MCF 10A (cell line): Measurements from ENCODE around the gene LRMDA. TPM values are rescaled to one million over a fixed set of nuclear protein-coding genes. Genes with fewer than 3 reads are reported as not detected.

ENCODE experiments used
- BruUV-seq: library from RNA; stranded (reverse); fragments of 400-500 nt; replicated peaks from 2 replicates; lab custom pipeline; 2021; lab: Mats Ljungman, UMichigan
- CTCF ChIA-PET: fragments of 300-600 bp; sonication (Branson Sonifier 250); formaldehyde crosslinking; extraction: SDS; loops from one replicate; lab custom pipeline; 2021; ENCODE audit warnings: antibody characterized with exemption, inconsistent platforms; lab: Yijun Ruan, JAX
- POLR2A ChIA-PET: fragments of 300-600, 350-650 bp; sonication (Branson Sonifier 250); formaldehyde crosslinking; extraction: SDS; loops from one replicate; lab custom pipeline; 2020; ENCODE audit warnings: antibody characterized with exemption, inconsistent platforms; lab: Yijun Ruan, JAX
- DNase-seq: peaks from one replicate; pipeline ENCODE4 v3.0.0-alpha.2; 2018; ENCODE audit not compliant: unreplicated experiment
- H3K27ac Mint-ChIP-seq: one replicate; pipeline ENCODE4 v1.8.0; 2022; ENCODE audit warnings: mild to moderate bottlenecking, low read depth, mixed read lengths; ENCODE audit not compliant: unreplicated experiment
- H3K27me3 Mint-ChIP-seq: one replicate; pipeline ENCODE4 v1.8.0; 2022; ENCODE audit warnings: mixed read lengths; ENCODE audit not compliant: insufficient read depth, unreplicated experiment
- H3K36me3 Mint-ChIP-seq: one replicate; pipeline ENCODE4 v1.8.0; 2022; ENCODE audit warnings: mild to moderate bottlenecking, moderate library complexity, mixed read lengths; ENCODE audit not compliant: insufficient read depth, unreplicated experiment
- H3K4me1 Mint-ChIP-seq: one replicate; pipeline ENCODE4 v1.8.0; 2022; ENCODE audit warnings: mixed read lengths; ENCODE audit not compliant: insufficient read depth, unreplicated experiment
- H3K4me3 Mint-ChIP-seq: one replicate; pipeline ENCODE4 v1.8.0; 2022; ENCODE audit warnings: mild to moderate bottlenecking, moderate library complexity, mixed read lengths; ENCODE audit not compliant: unreplicated experiment
- H3K9me3 Mint-ChIP-seq: one replicate; pipeline ENCODE4 v1.8.0; 2022; ENCODE audit warnings: mixed read lengths; ENCODE audit not compliant: unreplicated experiment
- intact Hi-C: fragments of 100-400 bp; cut with micrococcal nuclease; formaldehyde crosslinking; loops from 2 replicates; pipeline ENCODE4 v1.14.1; 2022
- total RNA-seq: library from RNA; stranded (reverse); gene quantifications from 2 replicates; pipeline ENCODE4 v1.2.3, GENCODE V29; 2022
- TF ChIP-seq, protein P1 (sequence below): fragments of 200-600 bp; IDR thresholded peaks from one replicate; pipeline ENCODE4 v1.8.0; 2022; ENCODE audit warnings: antibody characterized with exemption, mild to moderate bottlenecking; ENCODE audit not compliant: unreplicated experiment

Gene LRMDA
- total RNA-seq, 1 experiment from 2014 or later = not detected

DNA sequence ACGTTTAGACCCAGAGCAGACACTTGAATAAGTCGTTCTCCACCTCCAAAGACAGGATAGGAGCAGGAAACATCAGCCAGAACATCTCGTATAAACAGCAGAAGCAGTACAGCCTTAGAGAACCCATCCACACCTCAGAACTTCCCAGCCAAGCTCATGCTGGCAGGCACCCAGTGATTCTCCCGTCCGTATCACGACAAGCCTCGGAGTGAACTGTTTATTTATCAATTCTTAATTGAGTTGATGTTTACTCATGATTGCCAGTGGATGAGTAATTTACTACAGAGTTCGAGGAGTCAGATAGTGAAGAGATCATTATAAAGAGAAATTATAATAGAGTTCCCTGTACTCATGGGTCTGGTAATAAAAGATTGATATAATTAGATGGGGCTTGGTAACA lies 811.5 kb downstream of the LRMDA start:
- TF ChIP-seq, protein P1, sequence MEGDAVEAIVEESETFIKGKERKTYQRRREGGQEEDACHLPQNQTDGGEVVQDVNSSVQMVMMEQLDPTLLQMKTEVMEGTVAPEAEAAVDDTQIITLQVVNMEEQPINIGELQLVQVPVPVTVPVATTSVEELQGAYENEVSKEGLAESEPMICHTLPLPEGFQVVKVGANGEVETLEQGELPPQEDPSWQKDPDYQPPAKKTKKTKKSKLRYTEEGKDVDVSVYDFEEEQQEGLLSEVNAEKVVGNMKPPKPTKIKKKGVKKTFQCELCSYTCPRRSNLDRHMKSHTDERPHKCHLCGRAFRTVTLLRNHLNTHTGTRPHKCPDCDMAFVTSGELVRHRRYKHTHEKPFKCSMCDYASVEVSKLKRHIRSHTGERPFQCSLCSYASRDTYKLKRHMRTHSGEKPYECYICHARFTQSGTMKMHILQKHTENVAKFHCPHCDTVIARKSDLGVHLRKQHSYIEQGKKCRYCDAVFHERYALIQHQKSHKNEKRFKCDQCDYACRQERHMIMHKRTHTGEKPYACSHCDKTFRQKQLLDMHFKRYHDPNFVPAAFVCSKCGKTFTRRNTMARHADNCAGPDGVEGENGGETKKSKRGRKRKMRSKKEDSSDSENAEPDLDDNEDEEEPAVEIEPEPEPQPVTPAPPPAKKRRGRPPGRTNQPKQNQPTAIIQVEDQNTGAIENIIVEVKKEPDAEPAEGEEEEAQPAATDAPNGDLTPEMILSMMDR = no peak
- Mint-ChIP-seq H3K27me3 (no peaks in the 10 kb centered on the region), H3K9me3 (no peaks in the 10 kb centered on the region), H3K4me1 (peaks cover 6% of the 10 kb centered on the region), H3K4me3 (no peak overlapping the region), H3K36me3 (no peaks in the 10 kb centered on the region), H3K27ac (no peak overlapping the region)
- ChIA-PET CTCF (no interaction called here), POLR2A (no interaction called here)
- no peak for DNase-seq
- no TSS peak for BruUV-seq
- intact Hi-C loops = no loop called here

DNA sequence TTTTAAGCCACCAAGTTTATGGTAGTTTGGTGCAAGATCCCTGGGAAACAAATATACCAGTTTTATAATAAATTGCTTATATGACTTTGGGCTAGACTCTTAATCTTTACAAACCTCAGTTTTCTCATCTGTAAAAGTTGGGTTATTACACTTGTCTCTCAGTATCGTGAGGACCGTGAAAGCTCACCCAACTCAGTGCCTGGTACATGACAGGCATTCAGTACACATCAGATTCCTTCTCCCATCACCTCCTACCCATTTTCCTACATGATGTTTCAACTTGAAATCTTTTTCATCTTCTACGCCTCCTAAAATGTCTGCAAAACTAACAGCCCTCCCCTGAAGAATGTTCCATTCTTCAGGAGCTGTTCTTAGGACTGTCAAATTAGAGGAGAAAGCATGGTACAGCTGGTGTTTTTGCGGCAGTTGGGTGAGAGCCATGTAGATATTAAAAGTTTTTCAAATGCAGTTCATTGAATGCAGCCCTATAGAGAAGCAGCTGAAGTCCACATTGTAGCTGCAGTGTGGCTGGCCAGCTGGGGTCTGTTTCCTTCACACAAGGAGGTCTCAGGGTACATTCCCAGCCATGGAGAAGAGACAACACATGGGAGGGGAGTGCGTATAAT lies 812.8 kb downstream of the LRMDA start:
- BruUV-seq = no TSS peak
- H3K4me3 Mint-ChIP-seq = no peak overlapping the region
- CTCF ChIA-PET = no interaction called here

DNA sequence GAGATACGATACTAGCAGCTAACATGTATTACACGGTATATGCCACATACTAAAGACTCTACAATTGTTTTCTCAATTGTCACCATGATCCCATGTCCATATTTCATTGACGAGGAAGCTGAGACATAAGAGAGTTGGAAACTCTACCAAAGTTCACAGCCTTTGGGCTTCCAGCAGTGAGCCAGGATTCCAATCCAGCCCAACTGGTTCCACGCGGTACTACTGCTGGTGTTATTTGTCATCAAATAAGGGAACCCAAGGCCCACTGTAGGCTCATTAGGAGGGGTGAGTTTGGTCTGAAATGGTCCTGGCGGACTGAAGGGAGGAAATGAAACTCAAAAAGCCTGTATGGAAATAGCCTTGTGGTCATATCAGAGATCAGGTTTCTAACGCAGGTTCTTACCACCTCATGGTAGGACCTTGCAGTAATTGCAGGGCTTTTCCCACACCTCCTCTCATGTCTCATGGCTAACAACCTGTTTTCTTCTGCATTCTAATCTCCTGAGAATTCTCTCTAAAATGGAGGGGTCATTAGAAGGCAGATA lies 814.6 kb downstream of the LRMDA start:
- Mint-ChIP-seq H3K4me1 (peaks cover 6% of the 10 kb centered on the region), H3K27ac (no peak overlapping the region), H3K36me3 (no peaks in the 10 kb centered on the region), H3K27me3 (no peaks in the 10 kb centered on the region), H3K4me3 (no peak overlapping the region), H3K9me3 (no peaks in the 10 kb centered on the region)
- DNase-seq = no peak
- no TSS peak for BruUV-seq
- TF ChIP-seq, protein P1 = no peak
- ChIA-PET CTCF (no interaction called here), POLR2A (no interaction called here)
- intact Hi-C loops = no loop called here

More for the DNA sequence above, 812.8 kb downstream of the LRMDA start:
- Mint-ChIP-seq H3K36me3 (no peaks in the 10 kb centered on the region), H3K27me3 (no peaks in the 10 kb centered on the region), H3K27ac (no peak overlapping the region), H3K4me1 (peaks cover 6% of the 10 kb centered on the region), H3K9me3 (no peaks in the 10 kb centered on the region)
- intact Hi-C loops = no loop called here
- TF ChIP-seq, protein P1 = no peak
- POLR2A ChIA-PET = no interaction called here
- DNase-seq = no peak

DNA sequence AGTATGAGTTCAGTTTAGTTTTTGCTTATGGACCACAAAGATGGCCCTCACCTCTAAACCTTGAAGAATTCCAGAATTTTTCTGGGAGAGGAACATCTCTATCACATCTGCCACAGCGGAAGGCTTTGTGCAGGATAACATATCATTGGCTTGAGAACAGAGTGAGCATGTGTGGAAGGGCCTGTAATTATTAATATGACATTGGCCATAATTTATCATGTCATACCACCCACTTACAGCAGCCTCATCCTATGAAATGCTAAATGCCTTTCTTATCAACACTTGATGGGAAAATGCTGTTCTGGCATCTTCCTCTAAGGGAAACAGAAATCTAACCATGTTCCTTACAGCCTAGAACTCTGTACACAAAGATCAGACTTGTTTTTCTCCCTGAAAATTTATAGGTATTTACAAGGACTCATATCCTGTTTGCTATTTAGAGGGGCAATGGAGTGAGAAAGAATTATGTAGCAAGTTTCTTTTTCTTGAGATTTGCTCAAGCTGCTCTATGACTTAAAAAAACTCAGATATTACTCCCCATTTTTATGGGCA lies 817.3 kb downstream of the LRMDA start:
- TF ChIP-seq, protein P1 = no peak
- Mint-ChIP-seq H3K9me3 (no peaks in the 10 kb centered on the region), H3K4me3 (no peak overlapping the region), H3K27ac (no peak overlapping the region), H3K27me3 (no peaks in the 10 kb centered on the region), H3K36me3 (no peaks in the 10 kb centered on the region), H3K4me1 (peaks cover 6% of the 10 kb centered on the region)
- CTCF ChIA-PET = no interaction called here
- intact Hi-C loops = no loop called here
- DNase-seq = no peak
- POLR2A ChIA-PET = no interaction called here
- BruUV-seq = no TSS peak
